ENCODE results near the gene GRPEL1. TPM values are rescaled to one million over a fixed set of nuclear protein-coding genes. Genes with fewer than 3 reads are reported as not detected.
A peak's percentile ranks its signal among the peaks of the same experiment; 100 is the strongest.

Gene GRPEL1
- total RNA-seq, 1 donor from 2014 or later: 19.7 TPM

DNA sequence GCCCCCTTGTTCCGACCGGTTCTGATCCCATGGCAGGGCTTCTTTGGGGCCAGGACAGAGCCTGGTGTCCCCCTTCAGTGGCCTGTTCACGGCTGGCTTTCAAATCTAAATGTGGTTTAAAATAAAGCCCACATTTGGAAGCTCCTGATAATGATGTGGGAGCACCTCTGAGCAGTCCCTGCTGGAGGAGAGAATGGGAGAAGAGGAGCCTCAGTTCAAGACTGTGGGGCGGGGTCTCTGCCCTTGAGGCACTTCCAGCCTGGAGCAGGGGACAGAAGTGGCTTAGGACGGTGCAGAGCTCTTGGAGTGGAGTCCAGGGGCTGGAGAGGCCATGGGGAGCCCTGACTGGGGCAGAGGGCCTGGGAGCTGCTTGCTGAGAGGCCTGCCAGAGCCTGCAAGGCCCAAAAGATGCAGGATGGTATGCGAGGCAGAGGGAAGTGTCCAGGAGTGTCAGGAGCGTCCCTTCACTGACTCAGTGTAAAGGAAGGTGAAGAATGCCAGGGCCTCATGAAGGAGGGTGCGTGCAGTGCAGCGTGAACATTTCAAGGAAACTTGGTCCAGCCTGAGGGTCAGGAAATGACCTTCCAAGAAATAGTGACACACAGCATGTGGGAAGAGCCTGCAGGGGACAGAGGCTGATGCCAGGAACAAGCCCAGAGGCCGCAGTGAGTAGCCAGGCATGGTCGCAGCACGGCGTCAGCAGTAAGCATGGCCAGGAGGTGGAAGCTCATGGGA is 45.8 kb downstream of the GRPEL1 start:
- DNase-seq (ENCODE audit: extremely low spot score, unreplicated experiment): no peak
- peaks cover 25% of the 10 kb centered on the region for H3K36me3 Mint-ChIP-seq (ENCODE audit: unreplicated experiment)
- H3K27me3 Mint-ChIP-seq (ENCODE audit: unreplicated experiment): no peaks in the 10 kb centered on the region
- no peaks in the 10 kb centered on the region for H3K9me3 Mint-ChIP-seq (ENCODE audit: unreplicated experiment)
- TF ChIP-seq, protein P1, sequence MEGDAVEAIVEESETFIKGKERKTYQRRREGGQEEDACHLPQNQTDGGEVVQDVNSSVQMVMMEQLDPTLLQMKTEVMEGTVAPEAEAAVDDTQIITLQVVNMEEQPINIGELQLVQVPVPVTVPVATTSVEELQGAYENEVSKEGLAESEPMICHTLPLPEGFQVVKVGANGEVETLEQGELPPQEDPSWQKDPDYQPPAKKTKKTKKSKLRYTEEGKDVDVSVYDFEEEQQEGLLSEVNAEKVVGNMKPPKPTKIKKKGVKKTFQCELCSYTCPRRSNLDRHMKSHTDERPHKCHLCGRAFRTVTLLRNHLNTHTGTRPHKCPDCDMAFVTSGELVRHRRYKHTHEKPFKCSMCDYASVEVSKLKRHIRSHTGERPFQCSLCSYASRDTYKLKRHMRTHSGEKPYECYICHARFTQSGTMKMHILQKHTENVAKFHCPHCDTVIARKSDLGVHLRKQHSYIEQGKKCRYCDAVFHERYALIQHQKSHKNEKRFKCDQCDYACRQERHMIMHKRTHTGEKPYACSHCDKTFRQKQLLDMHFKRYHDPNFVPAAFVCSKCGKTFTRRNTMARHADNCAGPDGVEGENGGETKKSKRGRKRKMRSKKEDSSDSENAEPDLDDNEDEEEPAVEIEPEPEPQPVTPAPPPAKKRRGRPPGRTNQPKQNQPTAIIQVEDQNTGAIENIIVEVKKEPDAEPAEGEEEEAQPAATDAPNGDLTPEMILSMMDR (IDR thresholded peaks at IDR 0.05): no peak
- H3K27ac Mint-ChIP-seq (ENCODE audit: unreplicated experiment): peak overlapping the region; percentile 91
- peaks cover 29% of the 10 kb centered on the region for H3K4me1 Mint-ChIP-seq (ENCODE audit: unreplicated experiment)
- no peak overlapping the region for H3K4me3 Mint-ChIP-seq (ENCODE audit: unreplicated experiment)

DNA sequence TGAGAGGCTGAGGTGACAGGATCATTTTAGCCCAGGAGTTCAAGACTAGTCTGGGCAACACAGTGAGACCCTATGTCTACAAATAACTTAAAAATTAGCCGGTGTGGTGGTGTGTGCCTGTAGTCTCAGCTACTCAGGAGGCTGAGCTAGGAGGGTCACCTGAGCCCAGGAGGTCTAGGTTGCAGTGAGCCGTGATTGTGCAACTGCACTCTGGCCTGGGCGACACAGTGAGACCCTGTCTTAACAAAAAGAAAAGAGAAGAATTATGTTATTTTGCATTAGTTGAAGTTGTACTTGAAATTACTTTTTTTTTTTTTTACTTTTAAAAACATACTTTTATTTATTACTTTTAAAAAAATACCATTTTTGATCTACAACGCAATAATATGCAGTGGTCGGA is 46.5 kb downstream of the GRPEL1 start:
- H3K4me1 Mint-ChIP-seq (ENCODE audit: unreplicated experiment): peaks cover 29% of the 10 kb centered on the region

DNA sequence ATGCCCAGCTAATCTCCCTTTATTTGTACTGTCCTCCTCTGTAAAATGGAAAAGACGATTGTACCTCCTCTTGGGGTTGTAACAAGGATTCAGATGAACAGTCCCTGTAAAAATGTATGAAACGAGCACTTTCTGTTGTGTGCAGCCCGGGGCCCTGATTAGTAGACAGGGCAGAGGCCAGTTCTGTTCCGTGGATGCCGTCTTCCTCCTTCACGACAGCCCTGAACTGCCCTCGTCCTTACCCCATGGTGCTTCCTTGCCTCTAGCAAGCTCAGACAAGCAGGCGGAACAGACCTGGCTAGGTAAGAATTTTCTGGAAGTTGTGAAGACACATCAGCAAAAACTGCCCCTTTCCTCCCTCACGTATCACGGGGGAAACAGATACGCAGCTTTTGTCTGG is 47.0 kb downstream of the GRPEL1 start:
- DNase-seq (ENCODE audit: extremely low spot score, unreplicated experiment): no peak
- H3K27ac Mint-ChIP-seq (ENCODE audit: unreplicated experiment): peak overlapping the region; percentile 64
- no peaks in the 10 kb centered on the region for H3K9me3 Mint-ChIP-seq (ENCODE audit: unreplicated experiment)
- no peaks in the 10 kb centered on the region for H3K27me3 Mint-ChIP-seq (ENCODE audit: unreplicated experiment)
- peaks cover 16% of the 10 kb centered on the region for H3K36me3 Mint-ChIP-seq (ENCODE audit: unreplicated experiment)
- H3K4me1 Mint-ChIP-seq (ENCODE audit: unreplicated experiment): peaks cover 29% of the 10 kb centered on the region
- H3K4me3 Mint-ChIP-seq (ENCODE audit: unreplicated experiment): no peak overlapping the region
- TF ChIP-seq, protein P1 (IDR thresholded peaks at IDR 0.05): no peak

More for the DNA sequence above, 46.5 kb downstream of the GRPEL1 start:
- Mint-ChIP-seq H3K27ac (ENCODE audit: unreplicated experiment) (peak overlapping the region; percentile 91), H3K36me3 (ENCODE audit: unreplicated experiment) (peaks cover 19% of the 10 kb centered on the region), H3K4me3 (ENCODE audit: unreplicated experiment) (no peak overlapping the region), H3K27me3 (ENCODE audit: unreplicated experiment) (no peaks in the 10 kb centered on the region), H3K9me3 (ENCODE audit: unreplicated experiment) (no peaks in the 10 kb centered on the region)
- DNase-seq (ENCODE audit: extremely low spot score, unreplicated experiment): no peak
- TF ChIP-seq, protein P1 (IDR thresholded peaks at IDR 0.05): no peak

DNA sequence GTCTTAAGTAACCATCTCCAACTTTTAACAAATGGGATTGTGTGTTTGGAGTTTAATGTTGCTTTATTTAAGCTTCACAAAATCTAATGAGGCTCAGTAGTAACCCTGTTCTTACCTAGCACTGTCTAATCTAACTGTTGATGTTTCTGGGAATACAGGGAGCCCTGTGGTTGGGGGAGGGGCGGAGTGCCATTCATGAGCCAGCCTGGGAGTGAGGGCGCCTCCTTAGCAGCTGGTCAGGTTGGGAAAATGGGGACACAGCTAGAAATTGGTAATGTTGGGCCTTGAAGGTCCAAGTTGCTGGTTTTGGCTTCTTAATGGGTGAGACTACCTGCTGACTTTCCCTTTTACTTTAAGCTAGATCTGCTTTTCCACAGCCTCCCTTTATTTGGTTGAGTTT is 47.6 kb downstream of the GRPEL1 start:
- H3K36me3 Mint-ChIP-seq (ENCODE audit: unreplicated experiment): peaks cover 18% of the 10 kb centered on the region
- H3K27ac Mint-ChIP-seq (ENCODE audit: unreplicated experiment): peak overlapping the region; percentile 64
- H3K4me1 Mint-ChIP-seq (ENCODE audit: unreplicated experiment): peaks cover 29% of the 10 kb centered on the region
- no peak overlapping the region for H3K4me3 Mint-ChIP-seq (ENCODE audit: unreplicated experiment)
- no peaks in the 10 kb centered on the region for H3K27me3 Mint-ChIP-seq (ENCODE audit: unreplicated experiment)
- no peaks in the 10 kb centered on the region for H3K9me3 Mint-ChIP-seq (ENCODE audit: unreplicated experiment)
- TF ChIP-seq, protein P1 (IDR thresholded peaks at IDR 0.05): no peak
- no peak for DNase-seq (ENCODE audit: extremely low spot score, unreplicated experiment)

DNA sequence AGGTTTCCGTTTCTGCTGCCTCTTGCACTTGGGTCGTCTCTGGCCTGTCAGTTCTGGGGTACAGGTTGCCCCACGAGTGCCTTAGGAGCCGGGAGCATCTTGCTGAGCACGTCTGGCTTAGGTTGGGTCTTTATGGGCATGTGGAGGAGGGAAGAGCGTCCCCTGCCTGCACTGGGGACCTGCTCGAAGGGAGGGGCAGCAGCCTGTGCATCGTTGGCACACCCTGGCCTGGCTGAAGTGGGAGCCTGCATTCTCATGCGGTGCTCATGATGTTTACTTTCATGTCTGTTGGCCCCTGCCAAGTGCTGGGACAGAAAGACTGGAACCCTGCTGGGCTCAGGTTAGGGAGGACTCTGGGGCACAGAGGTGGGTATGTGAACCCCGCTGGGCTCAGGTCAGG is 48.5 kb downstream of the GRPEL1 start:
- H3K36me3 Mint-ChIP-seq (ENCODE audit: unreplicated experiment): peaks cover 24% of the 10 kb centered on the region
- TF ChIP-seq, protein P1 (IDR thresholded peaks at IDR 0.05): no peak
- H3K4me3 Mint-ChIP-seq (ENCODE audit: unreplicated experiment): no peak overlapping the region
- no peak for DNase-seq (ENCODE audit: extremely low spot score, unreplicated experiment)
- no peak overlapping the region for H3K27ac Mint-ChIP-seq (ENCODE audit: unreplicated experiment)
- H3K9me3 Mint-ChIP-seq (ENCODE audit: unreplicated experiment): no peaks in the 10 kb centered on the region
- H3K4me1 Mint-ChIP-seq (ENCODE audit: unreplicated experiment): peaks cover 29% of the 10 kb centered on the region
- H3K27me3 Mint-ChIP-seq (ENCODE audit: unreplicated experiment): no peaks in the 10 kb centered on the region
